ENCODE measurements around the gene CARD8.
"Not testable (repeated sequence)": the region's sequence is repeated elsewhere in the genome, so short reads cannot be mapped to it uniquely, and the experiment has no call there.

CARD8 gene

DNA sequence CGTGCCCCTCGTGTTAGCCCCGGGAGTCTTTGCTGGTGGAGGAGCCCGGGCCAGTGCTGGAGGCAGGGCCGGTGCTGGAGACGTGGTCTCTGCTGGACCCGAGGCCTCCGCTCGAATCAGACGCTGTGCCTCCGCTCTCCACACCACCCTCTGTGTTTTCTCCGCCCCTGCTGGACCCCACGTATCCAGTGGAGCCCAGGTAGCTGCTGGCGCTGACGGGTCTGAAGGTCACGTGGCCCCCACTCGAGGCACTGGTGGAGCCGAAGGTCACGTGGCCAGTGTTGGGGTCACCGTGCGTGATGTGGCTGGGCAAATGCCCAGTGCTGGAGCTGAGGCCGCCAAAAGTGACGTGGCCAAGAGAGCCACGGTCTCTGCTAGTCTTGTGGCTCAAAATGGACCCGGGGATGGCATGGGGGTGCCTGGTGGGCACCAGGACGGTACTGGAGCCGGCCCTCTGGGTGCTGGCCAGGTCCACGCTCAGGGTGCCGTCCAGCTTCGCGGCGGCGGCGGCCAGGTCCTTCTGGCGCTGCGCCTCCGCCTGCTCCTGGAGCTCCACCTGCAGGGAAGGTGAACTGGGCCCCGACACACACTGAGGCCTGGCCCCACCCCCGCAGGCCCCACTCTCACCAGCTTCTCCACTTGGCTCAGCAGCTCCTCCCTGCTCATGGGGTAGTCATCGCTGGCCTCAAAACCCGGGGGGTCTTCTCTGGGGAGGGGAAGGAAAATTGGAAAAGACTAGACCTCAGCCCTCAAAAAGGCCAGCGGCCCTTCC, 41.4 kb upstream of the CARD8 start:
- Histone ChIP-seq H3K27ac (replicated peaks) (no peak overlapping the region), H3K4me3 (replicated peaks; ENCODE audit: insufficient read depth, low read length) (no peak overlapping the region), H3K27me3 (ENCODE audit: insufficient read depth, poor library complexity, severe bottlenecking) (no peaks in the 10 kb centered on the region)
- DNase-seq (ENCODE audit: low read depth in 1 of 2, low spot score in 1 of 2), result no peak
- TF ChIP-seq, protein P1, sequence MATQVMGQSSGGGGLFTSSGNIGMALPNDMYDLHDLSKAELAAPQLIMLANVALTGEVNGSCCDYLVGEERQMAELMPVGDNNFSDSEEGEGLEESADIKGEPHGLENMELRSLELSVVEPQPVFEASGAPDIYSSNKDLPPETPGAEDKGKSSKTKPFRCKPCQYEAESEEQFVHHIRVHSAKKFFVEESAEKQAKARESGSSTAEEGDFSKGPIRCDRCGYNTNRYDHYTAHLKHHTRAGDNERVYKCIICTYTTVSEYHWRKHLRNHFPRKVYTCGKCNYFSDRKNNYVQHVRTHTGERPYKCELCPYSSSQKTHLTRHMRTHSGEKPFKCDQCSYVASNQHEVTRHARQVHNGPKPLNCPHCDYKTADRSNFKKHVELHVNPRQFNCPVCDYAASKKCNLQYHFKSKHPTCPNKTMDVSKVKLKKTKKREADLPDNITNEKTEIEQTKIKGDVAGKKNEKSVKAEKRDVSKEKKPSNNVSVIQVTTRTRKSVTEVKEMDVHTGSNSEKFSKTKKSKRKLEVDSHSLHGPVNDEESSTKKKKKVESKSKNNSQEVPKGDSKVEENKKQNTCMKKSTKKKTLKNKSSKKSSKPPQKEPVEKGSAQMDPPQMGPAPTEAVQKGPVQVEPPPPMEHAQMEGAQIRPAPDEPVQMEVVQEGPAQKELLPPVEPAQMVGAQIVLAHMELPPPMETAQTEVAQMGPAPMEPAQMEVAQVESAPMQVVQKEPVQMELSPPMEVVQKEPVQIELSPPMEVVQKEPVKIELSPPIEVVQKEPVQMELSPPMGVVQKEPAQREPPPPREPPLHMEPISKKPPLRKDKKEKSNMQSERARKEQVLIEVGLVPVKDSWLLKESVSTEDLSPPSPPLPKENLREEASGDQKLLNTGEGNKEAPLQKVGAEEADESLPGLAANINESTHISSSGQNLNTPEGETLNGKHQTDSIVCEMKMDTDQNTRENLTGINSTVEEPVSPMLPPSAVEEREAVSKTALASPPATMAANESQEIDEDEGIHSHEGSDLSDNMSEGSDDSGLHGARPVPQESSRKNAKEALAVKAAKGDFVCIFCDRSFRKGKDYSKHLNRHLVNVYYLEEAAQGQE (IDR thresholded peaks at IDR 0.05; ENCODE audit: insufficient replicate concordance, low read depth), result no peak
- TF ChIP-seq POLR2AphosphoS5 (IDR thresholded peaks at IDR 0.05; ENCODE audit: low read depth) (no peak), SPI1 (IDR thresholded peaks at IDR 0.05; ENCODE audit: borderline replicate concordance, low read depth) (no peak), GABPA (IDR thresholded peaks at IDR 0.05; ENCODE audit: low read depth) (no peak)
- TF ChIP-seq, protein P2, sequence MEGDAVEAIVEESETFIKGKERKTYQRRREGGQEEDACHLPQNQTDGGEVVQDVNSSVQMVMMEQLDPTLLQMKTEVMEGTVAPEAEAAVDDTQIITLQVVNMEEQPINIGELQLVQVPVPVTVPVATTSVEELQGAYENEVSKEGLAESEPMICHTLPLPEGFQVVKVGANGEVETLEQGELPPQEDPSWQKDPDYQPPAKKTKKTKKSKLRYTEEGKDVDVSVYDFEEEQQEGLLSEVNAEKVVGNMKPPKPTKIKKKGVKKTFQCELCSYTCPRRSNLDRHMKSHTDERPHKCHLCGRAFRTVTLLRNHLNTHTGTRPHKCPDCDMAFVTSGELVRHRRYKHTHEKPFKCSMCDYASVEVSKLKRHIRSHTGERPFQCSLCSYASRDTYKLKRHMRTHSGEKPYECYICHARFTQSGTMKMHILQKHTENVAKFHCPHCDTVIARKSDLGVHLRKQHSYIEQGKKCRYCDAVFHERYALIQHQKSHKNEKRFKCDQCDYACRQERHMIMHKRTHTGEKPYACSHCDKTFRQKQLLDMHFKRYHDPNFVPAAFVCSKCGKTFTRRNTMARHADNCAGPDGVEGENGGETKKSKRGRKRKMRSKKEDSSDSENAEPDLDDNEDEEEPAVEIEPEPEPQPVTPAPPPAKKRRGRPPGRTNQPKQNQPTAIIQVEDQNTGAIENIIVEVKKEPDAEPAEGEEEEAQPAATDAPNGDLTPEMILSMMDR (IDR thresholded peaks at IDR 0.05; ENCODE audit: insufficient read depth, low read length), result no peak

DNA sequence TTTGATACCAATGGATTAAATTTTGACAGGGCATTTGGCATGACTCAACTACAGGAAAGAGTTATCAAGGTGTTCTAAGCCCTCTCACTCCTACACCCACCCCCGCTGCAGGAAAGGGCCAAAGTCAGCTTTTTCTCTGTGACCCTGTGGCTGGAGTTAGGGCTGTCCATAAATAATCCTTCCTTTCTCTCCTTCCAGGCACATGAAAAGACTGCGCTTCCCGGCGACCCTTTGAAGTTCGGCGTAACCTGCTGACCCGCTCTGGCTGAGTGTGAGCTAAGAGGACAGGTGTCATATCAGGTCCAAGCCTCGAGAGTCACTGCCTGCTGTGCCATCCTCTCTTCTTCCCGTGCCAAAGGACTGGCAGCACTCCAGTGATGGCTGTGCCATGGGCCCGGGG, 39.7 kb upstream of the CARD8 start:
- DNase-seq (ENCODE audit: low read depth in 1 of 2, low spot score in 1 of 2), result no peak
- no peaks in the 10 kb centered on the region for H3K27me3 ChIP-seq (ENCODE audit: insufficient read depth, poor library complexity, severe bottlenecking)

DNA sequence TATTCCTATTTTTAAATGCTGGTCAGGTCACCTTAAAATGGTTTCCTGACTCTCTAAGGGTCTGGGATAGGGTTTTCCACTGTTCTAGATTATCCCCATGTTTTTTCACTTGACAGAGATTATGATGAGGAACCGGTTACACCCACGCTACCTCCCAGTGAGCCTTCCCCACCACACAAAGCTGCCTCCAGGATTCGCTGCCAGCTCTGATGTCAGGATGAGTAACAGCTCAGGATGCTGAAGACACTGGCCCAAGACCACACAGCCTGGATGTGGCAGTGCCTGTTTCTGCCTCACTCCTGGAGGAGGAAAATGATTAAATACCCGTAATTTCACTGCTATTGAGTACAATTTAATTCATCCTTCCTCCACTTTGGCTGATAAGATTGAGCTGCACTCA, 37.1 kb upstream of the CARD8 start:
- H3K27ac ChIP-seq (replicated peaks), result no peak overlapping the region
- TF ChIP-seq SPI1 (IDR thresholded peaks at IDR 0.05; ENCODE audit: borderline replicate concordance, low read depth), result no peak
- no peak for TF ChIP-seq POLR2AphosphoS5 (IDR thresholded peaks at IDR 0.05; ENCODE audit: low read depth)
- no peak for TF ChIP-seq GABPA (IDR thresholded peaks at IDR 0.05; ENCODE audit: low read depth)
- TF ChIP-seq, protein P2 (IDR thresholded peaks at IDR 0.05; ENCODE audit: insufficient read depth, low read length), result no peak
- TF ChIP-seq, protein P1 (IDR thresholded peaks at IDR 0.05; ENCODE audit: insufficient replicate concordance, low read depth), result no peak
- no peak for DNase-seq (ENCODE audit: low read depth in 1 of 2, low spot score in 1 of 2)
- no peaks in the 10 kb centered on the region for H3K27me3 ChIP-seq (ENCODE audit: insufficient read depth, poor library complexity, severe bottlenecking)
- H3K4me3 ChIP-seq (replicated peaks; ENCODE audit: insufficient read depth, low read length), result no peak overlapping the region

More for the DNA sequence above, 39.7 kb upstream of the CARD8 start:
- TF ChIP-seq POLR2AphosphoS5 (IDR thresholded peaks at IDR 0.05; ENCODE audit: low read depth) (no peak), GABPA (IDR thresholded peaks at IDR 0.05; ENCODE audit: low read depth) (no peak), SPI1 (IDR thresholded peaks at IDR 0.05; ENCODE audit: borderline replicate concordance, low read depth) (no peak)
- TF ChIP-seq, protein P1 (IDR thresholded peaks at IDR 0.05; ENCODE audit: insufficient replicate concordance, low read depth), result no peak
- TF ChIP-seq, protein P2 (IDR thresholded peaks at IDR 0.05; ENCODE audit: insufficient read depth, low read length), result no peak
- no peak overlapping the region for H3K4me3 ChIP-seq (replicated peaks; ENCODE audit: insufficient read depth, low read length)
- no peak overlapping the region for H3K27ac ChIP-seq (replicated peaks)

DNA sequence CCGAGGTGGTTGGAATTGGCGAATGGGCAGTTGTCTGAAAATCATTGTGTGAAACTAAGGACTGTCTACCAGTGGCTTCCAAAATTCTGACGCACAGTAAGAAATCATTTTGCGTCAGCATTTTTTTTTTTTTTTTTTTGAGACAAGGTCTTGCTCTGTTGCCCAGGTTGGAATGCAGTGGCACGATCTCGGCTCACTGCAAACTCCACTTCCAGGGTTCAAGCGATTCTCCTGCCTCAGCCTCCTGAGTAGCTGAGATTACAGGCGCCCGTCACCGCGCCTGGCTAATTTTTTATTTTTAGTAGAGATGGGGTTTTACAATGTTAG, 35.7 kb upstream of the CARD8 start:
- H3K27ac ChIP-seq (replicated peaks); DNase-seq (ENCODE audit: low read depth in 1 of 2, low spot score in 1 of 2); H3K27me3 ChIP-seq (ENCODE audit: insufficient read depth, poor library complexity, severe bottlenecking); H3K4me3 ChIP-seq (replicated peaks; ENCODE audit: insufficient read depth, low read length): not testable (repeated sequence)

All from HL-60 (cell line).